AG09319 (cell line): ENCODE results near the gene ZBTB11.
A peak's percentile ranks its signal among the peaks of the same experiment; 100 is the strongest.
"Not testable (repeated sequence)": the region's sequence is repeated elsewhere in the genome, so short reads cannot be mapped to it uniquely, and the experiment has no call there.

ENCODE experiments used
- DNase-seq: peaks from one replicate; pipeline ENCODE4 v3.0.0-alpha.2; 2010; ENCODE audit warnings: low read depth; ENCODE audit errors: extremely low read depth
- TF ChIP-seq, protein P1 (sequence below): IDR thresholded peaks from 2 replicates; pipeline ENCODE4 v1.5.1; 2011; ENCODE audit warnings: low read depth, mild to moderate bottlenecking, inconsistent platforms, low read length, moderate library complexity

Gene ZBTB11

DNA sequence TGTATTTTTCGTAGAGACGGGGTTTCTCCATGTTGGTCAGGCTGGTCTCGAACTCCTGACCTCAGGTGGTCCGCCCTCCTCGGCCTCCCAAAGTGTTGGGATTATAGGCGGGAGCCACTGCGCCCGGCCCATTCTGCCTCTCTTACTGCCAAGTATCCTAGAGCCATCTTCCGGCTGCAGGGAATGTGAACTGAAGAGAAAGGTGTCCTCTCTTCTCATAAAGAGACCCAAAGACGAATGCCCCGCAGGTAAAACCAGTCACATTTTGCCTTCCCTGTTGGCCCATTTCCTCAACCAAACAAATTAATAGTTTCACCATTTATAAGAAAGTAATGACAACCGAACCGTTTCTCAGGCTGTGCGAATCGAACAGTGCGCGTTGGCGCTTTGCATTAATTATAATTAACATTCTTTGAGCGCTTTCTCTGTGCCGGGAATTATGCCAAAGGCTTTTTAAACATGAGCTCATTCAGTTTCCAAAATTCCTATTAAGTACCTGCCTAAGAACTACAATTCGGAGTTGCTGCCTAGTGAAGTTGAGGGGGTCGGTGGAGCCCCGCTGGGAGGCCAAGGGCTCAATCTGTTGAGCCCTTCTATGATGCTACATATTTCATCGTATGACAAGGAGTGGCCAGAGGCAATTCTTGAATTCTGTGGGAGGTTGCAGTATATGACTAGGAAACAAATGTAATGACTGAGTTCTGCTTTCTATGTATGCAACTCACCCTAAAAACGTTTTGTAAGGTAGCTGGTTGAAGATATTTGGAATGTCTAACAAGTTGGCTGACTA is 10.4 kb upstream of the ZBTB11 start:
- TF ChIP-seq, protein P1, sequence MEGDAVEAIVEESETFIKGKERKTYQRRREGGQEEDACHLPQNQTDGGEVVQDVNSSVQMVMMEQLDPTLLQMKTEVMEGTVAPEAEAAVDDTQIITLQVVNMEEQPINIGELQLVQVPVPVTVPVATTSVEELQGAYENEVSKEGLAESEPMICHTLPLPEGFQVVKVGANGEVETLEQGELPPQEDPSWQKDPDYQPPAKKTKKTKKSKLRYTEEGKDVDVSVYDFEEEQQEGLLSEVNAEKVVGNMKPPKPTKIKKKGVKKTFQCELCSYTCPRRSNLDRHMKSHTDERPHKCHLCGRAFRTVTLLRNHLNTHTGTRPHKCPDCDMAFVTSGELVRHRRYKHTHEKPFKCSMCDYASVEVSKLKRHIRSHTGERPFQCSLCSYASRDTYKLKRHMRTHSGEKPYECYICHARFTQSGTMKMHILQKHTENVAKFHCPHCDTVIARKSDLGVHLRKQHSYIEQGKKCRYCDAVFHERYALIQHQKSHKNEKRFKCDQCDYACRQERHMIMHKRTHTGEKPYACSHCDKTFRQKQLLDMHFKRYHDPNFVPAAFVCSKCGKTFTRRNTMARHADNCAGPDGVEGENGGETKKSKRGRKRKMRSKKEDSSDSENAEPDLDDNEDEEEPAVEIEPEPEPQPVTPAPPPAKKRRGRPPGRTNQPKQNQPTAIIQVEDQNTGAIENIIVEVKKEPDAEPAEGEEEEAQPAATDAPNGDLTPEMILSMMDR, result no peak
- no peak for DNase-seq

DNA sequence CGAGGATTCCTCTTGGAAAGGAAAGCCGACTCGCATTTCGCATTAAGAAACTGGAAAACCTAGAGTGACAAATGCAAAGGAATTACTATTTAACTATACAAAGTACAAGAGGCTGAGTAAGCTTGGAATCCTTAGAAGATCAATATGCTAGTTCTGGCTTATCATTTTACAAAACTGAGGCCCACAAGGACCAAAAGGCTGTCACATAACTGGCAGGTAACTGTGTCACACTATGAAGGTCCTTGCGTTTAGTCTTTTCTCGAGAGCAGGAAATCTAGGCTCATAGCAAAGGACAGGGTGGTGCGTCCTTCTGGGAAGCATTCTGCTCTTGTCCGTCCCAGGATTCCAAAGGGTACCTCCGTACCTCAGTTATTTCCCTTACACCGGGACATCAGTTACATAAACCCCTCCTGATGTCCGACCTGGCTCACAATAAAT is 9.0 kb upstream of the ZBTB11 start:
- TF ChIP-seq, protein P1, result no peak
- no peak for DNase-seq

DNA sequence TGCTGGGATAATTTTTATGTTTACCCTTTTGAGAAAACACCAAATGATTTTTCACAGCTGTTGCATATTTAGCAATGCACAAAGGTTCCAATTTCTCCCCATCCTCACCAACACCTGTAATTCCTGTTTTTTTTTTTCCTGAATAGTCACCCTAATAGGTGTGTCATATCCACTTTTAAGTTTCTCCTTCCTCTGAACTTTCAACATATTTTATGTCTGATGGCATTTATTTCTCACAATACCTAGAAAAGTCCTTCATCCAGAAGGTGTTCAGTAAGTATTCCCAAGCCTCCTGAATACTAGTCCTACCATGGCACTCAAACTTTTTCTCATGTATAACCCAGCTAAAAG is 8.1 kb upstream of the ZBTB11 start:
- no peak for DNase-seq
- TF ChIP-seq, protein P1, result no peak

DNA sequence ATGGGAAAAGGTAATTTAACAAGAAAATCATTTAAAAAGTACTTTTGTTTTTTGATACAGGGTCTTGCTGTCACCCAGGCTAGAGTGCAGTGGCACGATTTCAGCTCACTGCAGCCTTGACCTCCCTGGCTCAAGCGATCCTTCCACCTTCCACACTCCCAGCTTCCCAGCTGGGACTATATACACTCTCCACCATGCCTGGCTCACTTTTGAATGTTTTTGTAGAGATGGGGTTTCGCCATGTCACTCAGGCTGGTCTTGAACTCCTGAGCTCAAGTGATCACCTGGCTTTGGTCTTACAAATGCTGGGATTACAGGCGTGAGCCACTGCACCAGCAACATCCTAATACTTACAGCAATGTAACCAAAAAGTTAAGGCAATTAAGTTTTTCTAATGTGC is 3.5 kb upstream of the ZBTB11 start:
- TF ChIP-seq, protein P1, result no peak
- DNase-seq, result no peak

DNA sequence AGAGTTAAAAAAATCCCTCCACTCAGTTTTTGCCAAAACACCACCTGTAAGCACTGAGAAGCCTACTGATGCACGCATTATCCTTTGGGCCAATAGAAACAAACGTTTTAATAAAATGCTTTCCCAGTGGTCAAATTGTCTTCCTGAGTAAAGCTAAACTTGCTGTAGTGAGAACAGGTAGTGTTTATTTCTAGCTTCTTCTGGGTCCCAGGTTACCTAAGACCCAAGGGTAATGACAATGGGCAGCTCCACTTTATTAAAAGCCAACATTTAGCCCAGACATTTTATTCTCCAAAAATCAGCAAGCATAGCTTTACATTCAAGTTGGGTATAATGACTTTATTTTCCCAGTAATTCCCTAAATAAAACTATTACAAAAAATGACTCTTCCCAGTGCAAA is 1.9 kb upstream of the ZBTB11 start:
- DNase-seq, result not testable (repeated sequence)

DNA sequence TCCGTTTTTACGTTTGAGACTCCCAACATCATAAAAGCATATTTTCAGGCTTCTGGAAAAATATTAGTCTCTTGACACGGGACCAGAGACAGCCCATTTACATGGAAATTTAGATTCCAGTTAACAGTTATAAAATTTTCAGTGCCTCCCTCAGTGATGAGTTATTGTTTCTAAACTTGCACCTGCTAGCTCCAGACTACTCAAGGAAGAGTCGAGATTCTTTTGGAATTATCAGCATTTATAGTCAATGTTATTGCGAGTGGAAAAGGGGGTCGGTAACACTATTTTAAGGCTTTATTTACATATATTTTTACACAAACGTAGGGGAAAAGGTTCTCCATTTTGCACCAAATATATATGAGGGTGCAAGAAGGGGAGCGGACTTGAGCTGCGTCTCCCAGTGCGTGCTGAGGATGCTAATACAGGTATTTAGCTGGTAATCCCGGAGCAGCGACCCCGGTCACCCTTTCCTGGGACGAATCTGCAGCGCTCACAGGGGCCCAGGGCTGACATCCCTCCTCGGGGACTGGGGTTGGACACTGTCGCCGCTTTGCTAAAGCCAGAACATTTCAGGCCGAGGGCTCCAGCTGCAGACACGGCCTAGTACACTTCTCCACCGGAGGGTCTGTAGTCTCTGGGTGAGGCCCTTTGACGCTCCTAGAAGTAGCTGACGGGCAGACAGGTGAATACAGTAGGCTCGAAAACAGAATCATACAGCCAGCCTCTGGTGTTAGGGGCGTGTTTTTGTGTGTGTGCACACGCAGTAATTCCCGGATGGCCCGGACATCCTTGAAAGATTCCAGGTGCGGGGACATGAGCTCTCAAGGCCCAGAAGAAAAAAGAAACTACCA is 729 bp upstream of the ZBTB11 start:
- DNase-seq, result no peak
- TF ChIP-seq, protein P1, result no peak

DNA sequence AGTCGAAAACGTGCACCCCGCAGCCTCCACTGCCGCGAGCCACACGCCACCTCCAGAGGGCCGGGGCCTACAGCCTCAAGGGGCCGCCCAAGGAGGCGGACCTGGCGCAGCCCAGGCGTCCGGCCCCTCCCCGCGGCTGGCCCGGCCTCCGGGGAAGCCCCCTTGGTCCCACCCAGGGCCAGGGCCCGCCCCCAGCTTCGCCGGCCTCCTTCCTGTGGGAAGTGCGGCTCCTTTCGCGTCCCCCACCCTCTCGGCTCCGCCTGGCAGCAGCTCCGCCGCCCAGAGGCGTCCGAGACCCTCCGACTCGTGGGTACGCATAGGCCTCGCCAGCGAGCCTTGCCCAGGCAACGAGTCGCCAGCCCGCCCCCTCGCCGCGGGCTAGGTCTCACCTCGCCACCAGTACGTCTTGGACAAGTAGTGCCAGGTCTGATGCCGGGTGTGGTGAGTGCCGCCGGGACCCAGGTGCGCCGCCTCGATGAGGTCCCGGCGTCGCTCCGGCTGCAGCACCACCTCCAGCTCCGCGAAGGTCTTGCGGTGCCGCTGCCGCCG is 642 bp downstream of the ZBTB11 start:
- TF ChIP-seq, protein P1, result no peak
- DNase-seq, result peak; percentile 90
